ENCODE results near the gene KIAA1210. TPM values are rescaled to one million over a fixed set of nuclear protein-coding genes. Genes with fewer than 3 reads are reported as not detected.

Gene KIAA1210
- total and polyA plus RNA-seq, 2 experiments from 2014 or later = not detected

DNA sequence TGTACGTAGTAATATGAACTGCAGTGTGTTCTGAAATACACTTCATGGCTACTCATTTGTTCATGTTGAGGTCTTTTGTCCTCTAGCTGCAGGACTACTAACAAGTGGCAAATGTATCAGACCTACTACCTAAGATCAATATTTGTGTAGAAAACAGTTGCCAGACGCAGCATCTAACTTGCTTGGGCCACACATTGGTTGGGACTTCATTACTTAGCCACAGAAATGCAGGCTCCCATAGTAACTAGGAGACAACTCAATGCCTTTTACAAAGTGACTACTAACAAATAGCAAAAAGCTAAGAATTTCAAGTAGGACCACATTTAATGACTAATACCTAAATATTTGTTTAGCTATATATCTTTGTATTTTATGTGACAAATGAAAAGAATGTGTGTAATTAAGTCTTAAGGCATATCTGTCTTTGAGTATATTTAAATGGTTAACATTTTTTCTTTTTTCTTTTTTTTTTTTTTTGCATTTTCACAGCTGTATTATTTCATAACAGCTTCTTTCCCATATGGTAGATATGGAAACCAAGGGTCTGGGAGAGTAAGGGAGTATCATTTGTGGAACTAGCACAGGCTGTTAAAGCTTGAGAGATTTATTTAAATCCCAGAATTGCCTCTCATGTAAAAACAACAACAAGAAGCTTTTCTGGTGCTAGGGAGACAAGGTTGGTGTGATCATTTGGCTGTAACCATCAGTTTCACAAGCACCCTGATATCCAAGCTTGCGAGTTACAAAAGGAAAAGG lies 52.2 kb downstream of the KIAA1210 start:
- Mint-ChIP-seq H3K36me3 (ENCODE audit: low read depth) (no peaks in the 10 kb centered on the region), H3K27ac (no peak overlapping the region), H3K4me1 (no peaks in the 10 kb centered on the region), H3K4me3 (no peak overlapping the region), H3K27me3 (ENCODE audit: insufficient read depth, low read depth, poor library complexity) (peaks cover 4% of the 10 kb centered on the region), H3K9me3 (no peaks in the 10 kb centered on the region)
- ATAC-seq = no peak
- Histone ChIP-seq H3K27me3 (ENCODE audit: insufficient read depth) (no peaks in the 10 kb centered on the region), H3K4me3 (no peak overlapping the region), H4K20me1 (replicated peaks; ENCODE audit: insufficient read depth) (no peaks in the 10 kb centered on the region), H3K4me2 (no peak overlapping the region), H2AFZ (no peak overlapping the region), H3K27ac (ENCODE audit: low read depth) (no peak overlapping the region), H3K79me2 (replicated peaks; ENCODE audit: insufficient read depth) (no peaks in the 10 kb centered on the region), H3K4me1 (ENCODE audit: insufficient read depth) (no peaks in the 10 kb centered on the region), H3K9me2 (ENCODE audit: insufficient read depth) (no peaks in the 10 kb centered on the region), H3K36me3 (ENCODE audit: insufficient read depth) (no peaks in the 10 kb centered on the region), H3F3A (replicated peaks; ENCODE audit: low read depth) (no peaks in the 10 kb centered on the region)
- DNase-seq (ENCODE audit: low spot score) = no peak
- TF ChIP-seq, protein P1, sequence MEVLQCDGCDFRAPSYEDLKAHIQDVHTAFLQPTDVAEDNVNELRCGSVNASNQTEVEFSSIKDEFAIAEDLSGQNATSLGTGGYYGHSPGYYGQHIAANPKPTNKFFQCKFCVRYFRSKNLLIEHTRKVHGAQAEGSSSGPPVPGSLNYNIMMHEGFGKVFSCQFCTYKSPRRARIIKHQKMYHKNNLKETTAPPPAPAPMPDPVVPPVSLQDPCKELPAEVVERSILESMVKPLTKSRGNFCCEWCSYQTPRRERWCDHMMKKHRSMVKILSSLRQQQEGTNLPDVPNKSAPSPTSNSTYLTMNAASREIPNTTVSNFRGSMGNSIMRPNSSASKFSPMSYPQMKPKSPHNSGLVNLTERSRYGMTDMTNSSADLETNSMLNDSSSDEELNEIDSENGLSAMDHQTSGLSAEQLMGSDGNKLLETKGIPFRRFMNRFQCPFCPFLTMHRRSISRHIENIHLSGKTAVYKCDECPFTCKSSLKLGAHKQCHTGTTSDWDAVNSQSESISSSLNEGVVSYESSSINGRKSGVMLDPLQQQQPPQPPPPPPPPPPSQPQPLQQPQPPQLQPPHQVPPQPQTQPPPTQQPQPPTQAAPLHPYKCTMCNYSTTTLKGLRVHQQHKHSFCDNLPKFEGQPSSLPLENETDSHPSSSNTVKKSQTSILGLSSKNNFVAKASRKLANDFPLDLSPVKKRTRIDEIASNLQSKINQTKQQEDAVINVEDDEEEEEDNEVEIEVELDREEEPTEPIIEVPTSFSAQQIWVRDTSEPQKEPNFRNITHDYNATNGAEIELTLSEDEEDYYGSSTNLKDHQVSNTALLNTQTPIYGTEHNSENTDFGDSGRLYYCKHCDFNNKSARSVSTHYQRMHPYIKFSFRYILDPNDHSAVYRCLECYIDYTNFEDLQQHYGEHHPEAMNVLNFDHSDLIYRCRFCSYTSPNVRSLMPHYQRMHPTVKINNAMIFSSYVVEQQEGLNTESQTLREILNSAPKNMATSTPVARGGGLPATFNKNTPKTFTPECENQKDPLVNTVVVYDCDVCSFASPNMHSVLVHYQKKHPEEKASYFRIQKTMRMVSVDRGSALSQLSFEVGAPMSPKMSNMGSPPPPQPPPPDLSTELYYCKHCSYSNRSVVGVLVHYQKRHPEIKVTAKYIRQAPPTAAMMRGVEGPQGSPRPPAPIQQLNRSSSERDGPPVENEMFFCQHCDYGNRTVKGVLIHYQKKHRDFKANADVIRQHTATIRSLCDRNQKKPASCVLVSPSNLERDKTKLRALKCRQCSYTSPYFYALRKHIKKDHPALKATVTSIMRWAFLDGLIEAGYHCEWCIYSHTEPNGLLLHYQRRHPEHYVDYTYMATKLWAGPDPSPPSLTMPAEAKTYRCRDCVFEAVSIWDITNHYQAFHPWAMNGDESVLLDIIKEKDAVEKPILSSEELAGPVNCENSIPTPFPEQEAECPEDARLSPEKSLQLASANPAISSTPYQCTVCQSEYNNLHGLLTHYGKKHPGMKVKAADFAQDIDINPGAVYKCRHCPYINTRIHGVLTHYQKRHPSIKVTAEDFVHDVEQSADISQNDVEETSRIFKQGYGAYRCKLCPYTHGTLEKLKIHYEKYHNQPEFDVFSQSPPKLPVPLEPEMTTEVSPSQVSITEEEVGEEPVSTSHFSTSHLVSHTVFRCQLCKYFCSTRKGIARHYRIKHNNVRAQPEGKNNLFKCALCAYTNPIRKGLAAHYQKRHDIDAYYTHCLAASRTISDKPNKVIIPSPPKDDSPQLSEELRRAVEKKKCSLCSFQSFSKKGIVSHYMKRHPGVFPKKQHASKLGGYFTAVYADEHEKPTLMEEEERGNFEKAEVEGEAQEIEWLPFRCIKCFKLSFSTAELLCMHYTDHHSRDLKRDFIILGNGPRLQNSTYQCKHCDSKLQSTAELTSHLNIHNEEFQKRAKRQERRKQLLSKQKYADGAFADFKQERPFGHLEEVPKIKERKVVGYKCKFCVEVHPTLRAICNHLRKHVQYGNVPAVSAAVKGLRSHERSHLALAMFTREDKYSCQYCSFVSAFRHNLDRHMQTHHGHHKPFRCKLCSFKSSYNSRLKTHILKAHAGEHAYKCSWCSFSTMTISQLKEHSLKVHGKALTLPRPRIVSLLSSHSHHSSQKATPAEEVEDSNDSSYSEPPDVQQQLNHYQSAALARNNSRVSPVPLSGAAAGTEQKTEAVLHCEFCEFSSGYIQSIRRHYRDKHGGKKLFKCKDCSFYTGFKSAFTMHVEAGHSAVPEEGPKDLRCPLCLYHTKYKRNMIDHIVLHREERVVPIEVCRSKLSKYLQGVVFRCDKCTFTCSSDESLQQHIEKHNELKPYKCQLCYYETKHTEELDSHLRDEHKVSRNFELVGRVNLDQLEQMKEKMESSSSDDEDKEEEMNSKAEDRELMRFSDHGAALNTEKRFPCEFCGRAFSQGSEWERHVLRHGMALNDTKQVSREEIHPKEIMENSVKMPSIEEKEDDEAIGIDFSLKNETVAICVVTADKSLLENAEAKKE (CRISPR knock-in tag; IDR thresholded peaks at IDR 0.05) = no peak
- TF ChIP-seq STAT1 (IDR thresholded peaks at IDR 0.05; ENCODE audit: unreplicated experiment) = no peak
- no peak for TF ChIP-seq JUNB (IDR thresholded peaks at IDR 0.05; ENCODE audit: unreplicated experiment)
- TF ChIP-seq CREB1 (CRISPR knock-in tag; IDR thresholded peaks at IDR 0.05; ENCODE audit: low read depth) = no peak
- TF ChIP-seq EZH2phosphoT487 (IDR thresholded peaks at IDR 0.05; ENCODE audit: unreplicated experiment) = no peak
- TF ChIP-seq, protein P2, sequence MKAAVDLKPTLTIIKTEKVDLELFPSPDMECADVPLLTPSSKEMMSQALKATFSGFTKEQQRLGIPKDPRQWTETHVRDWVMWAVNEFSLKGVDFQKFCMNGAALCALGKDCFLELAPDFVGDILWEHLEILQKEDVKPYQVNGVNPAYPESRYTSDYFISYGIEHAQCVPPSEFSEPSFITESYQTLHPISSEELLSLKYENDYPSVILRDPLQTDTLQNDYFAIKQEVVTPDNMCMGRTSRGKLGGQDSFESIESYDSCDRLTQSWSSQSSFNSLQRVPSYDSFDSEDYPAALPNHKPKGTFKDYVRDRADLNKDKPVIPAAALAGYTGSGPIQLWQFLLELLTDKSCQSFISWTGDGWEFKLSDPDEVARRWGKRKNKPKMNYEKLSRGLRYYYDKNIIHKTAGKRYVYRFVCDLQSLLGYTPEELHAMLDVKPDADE (IDR thresholded peaks at IDR 0.05) = no peak
- no peak for TF ChIP-seq POLR2AphosphoS5 (IDR thresholded peaks at IDR 0.05; ENCODE audit: low read depth)
- no peak for TF ChIP-seq ZNF114 (CRISPR knock-in tag; IDR thresholded peaks at IDR 0.05)
- TF ChIP-seq EZH2 (IDR thresholded peaks at IDR 0.05; ENCODE audit: low read depth, unreplicated experiment) = no peak
- TF ChIP-seq, protein P3, sequence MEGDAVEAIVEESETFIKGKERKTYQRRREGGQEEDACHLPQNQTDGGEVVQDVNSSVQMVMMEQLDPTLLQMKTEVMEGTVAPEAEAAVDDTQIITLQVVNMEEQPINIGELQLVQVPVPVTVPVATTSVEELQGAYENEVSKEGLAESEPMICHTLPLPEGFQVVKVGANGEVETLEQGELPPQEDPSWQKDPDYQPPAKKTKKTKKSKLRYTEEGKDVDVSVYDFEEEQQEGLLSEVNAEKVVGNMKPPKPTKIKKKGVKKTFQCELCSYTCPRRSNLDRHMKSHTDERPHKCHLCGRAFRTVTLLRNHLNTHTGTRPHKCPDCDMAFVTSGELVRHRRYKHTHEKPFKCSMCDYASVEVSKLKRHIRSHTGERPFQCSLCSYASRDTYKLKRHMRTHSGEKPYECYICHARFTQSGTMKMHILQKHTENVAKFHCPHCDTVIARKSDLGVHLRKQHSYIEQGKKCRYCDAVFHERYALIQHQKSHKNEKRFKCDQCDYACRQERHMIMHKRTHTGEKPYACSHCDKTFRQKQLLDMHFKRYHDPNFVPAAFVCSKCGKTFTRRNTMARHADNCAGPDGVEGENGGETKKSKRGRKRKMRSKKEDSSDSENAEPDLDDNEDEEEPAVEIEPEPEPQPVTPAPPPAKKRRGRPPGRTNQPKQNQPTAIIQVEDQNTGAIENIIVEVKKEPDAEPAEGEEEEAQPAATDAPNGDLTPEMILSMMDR (conservative IDR thresholded peaks at IDR 0.05; ENCODE audit: low read depth in 2 of 2) = no peak
- TF ChIP-seq ZNF331 (CRISPR knock-in tag; IDR thresholded peaks at IDR 0.05; ENCODE audit: low read depth) = no peak
- TF ChIP-seq NANOG (IDR thresholded peaks at IDR 0.05; ENCODE audit: borderline replicate concordance) = no peak
- TF ChIP-seq, protein P4, sequence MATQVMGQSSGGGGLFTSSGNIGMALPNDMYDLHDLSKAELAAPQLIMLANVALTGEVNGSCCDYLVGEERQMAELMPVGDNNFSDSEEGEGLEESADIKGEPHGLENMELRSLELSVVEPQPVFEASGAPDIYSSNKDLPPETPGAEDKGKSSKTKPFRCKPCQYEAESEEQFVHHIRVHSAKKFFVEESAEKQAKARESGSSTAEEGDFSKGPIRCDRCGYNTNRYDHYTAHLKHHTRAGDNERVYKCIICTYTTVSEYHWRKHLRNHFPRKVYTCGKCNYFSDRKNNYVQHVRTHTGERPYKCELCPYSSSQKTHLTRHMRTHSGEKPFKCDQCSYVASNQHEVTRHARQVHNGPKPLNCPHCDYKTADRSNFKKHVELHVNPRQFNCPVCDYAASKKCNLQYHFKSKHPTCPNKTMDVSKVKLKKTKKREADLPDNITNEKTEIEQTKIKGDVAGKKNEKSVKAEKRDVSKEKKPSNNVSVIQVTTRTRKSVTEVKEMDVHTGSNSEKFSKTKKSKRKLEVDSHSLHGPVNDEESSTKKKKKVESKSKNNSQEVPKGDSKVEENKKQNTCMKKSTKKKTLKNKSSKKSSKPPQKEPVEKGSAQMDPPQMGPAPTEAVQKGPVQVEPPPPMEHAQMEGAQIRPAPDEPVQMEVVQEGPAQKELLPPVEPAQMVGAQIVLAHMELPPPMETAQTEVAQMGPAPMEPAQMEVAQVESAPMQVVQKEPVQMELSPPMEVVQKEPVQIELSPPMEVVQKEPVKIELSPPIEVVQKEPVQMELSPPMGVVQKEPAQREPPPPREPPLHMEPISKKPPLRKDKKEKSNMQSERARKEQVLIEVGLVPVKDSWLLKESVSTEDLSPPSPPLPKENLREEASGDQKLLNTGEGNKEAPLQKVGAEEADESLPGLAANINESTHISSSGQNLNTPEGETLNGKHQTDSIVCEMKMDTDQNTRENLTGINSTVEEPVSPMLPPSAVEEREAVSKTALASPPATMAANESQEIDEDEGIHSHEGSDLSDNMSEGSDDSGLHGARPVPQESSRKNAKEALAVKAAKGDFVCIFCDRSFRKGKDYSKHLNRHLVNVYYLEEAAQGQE (IDR thresholded peaks at IDR 0.05; ENCODE audit: unreplicated experiment) = no peak

Data from GM23338 (cell line).